HG03521 (cell line): ENCODE data around the gene DOCK10.

Experiments used
- ATAC-seq: cut with Tn5 transposase; IDR thresholded peaks from one replicate; pipeline ENCODE4 v1.9.1; 2021; ENCODE audit warnings: mild to moderate bottlenecking, moderate library complexity; ENCODE audit not compliant: unreplicated experiment

The DOCK10 gene

DNA sequence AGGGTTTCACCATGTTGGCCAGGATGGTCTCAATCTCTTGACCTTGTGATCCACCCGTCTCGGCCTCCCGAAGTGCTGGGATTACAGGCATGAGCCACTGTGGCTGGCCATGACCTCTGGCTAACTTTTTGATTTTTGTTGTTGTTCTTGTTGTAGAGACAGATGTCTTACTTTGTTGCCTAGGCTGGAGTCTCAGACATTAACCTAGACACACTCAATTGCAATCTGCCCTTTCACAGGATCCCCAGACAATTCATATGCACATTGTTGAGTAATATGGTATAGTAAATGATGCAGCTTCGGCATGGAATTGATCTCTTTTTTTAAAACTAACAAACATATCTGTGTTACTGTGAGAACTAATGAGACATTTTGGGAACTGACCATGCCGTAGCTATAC, 195.6 kb downstream of the DOCK10 start:
- no peak for ATAC-seq

DNA sequence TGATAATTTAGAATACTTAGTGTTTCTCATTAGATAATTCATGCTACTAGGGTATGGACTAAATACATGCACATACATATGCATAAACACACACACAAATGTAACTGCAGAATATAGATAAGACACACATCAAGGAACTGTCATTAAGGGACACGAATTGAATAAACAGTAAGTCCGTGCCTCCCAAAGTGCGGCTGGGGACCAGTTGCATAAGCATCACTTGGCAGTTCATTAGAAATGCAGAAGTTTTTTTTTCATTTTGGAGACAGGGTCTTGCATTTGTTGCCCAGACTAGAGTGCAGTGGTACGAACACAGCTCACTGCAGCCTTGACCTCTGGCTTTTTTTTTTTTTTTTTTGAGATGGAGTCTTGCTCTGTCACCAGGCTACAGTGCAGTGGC, 196.1 kb downstream of the DOCK10 start:
- no peak for ATAC-seq

DNA sequence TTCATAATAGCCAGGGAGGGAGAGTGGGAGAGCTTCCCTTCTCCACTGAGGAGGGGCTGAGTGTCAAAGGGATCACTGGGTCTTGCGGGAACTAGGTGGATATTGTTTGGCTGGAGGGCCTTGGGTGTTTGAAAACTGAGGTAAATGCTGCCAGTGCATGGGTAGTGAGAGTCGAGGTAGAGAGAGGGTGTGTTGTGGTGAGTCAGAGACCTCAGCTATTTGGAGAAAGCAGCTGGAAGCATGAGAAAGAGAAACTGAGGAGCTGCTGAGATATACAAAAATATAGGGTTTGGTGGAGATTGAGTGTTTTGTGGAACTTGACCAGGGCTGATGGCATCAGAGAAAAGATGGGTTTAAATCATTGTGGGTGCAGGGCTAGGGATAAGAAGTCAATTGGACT, 199.1 kb downstream of the DOCK10 start:
- no peak for ATAC-seq

DNA sequence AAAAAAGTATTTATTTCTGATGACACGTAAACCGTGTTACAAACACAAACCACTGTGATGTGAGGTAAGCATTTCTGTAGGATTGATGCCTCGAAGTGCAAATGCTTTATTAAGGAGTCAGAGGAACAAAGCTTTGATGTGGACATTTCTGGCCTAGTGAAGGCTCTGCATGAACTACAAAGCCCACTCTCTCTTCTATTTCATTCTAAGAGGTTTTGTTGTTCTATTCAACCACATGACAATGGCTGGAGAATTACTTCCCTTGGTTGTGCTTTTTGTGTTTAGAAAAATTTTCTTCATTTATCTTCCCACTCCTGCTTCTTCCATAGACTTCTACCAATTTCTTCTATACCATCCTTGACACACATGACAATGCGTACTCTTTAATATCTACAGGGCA, 200.4 kb downstream of the DOCK10 start:
- ATAC-seq, result no peak

DNA sequence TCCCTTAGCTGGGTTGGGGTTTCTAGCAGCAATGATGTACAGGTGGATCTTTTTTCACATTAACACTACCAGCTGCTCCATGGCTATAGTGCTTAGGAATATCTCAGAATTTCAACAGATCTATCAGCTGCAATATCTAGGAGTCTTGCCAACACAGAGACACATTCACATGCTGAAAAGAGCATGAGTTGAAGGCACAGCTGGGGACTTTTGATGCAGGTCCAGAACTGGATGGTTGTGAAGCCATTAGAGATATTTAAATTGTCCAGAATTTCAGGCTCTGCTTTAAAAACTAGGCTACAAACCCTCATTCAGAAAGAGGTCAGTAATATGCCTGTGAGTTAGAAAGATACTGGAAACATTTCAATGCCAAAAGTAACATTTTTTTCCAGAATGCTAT, 203.9 kb downstream of the DOCK10 start:
- ATAC-seq, result no peak

DNA sequence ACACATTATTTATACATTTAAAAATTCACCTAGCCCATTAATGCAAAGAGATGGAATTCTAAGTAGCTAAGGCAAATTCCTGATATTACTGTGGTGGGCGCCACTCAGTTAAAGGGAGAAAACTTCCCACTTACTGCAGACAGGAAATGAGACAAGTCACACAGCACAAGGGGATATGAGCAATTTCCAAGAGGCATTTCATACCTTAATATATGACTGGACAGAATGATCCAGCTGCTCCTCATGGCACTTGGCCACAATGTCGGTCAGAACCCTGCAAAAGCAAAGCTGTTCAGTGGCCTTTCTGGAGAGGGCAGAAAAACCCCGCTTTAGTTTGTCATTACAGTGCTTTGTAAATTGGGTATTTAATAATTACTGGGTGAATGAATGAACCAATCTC, 204.7 kb downstream of the DOCK10 start:
- ATAC-seq, result no peak

DNA sequence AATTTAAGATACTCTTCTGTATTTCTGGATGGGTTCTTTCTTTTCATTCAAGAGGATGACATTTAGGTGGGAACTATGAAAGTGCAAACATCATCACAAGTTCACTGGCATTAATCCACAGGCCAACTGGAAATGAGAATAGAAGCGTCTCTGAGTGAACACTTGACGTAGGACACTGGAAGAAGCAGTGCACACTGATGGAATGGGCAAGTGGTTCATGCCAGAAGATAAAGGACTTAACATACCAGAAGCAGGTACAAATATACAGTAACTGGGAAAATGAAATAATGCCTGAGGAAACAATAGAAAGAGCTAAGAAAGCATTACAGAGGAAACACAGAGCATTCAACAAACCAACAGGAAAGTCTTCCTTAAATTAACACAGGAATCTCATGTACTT, 205.2 kb downstream of the DOCK10 start:
- ATAC-seq, result no peak

DNA sequence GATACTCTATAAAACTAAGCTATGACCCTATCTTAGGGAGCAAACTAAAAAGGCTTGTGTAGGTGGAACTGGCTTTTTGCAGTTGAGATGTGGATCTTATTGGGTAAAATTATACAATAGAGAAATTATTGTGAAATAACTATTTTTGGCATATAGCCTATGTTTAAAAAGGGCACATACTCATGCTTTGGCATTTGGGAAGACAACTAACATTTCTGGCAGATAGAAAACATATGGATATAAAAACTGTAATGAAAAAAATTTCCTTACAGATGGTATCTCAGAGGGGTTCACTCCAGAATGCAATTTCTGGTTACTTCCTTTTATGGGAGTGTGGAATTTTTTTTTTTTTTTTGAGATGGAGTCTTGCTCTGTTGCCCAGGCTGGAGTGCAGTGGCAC, 206.0 kb downstream of the DOCK10 start:
- ATAC-seq, result no peak

DNA sequence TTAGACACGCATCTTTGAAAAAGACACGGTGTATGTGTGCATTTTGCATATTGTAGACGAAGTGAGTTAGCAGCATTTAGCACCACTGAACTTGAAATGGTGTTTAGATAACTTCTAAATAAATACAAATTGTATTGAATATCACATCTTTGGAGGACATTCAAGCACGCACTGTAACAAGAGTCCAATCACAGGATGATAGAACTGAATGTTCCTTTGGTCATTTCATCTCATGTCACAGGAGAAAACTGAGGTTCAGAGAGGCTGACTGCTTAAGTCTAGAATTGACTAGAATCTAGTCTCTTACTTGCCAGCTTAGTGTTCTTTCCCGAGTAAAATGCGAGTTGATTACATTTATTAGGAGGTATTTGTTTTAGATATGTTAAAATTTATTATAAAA, 206.9 kb downstream of the DOCK10 start:
- ATAC-seq, result no peak

DNA sequence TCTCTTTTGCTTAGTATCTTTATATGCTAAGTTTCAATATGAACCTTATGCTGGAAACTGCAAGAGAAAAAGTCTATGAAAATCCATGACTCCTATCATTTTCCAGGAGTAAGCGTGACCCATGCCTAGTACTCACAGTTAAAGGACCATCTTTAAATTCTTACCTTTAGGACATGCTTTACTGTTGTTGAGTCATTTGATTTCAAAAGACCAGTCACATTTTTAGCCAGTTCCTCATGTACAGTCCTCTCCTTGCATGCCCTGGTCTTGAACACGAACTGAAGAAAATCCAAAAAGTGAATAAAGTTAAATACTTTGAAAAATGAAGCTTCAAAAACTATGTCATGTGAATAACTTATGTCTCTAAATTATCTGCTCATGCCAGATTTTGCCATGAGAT, 208.3 kb downstream of the DOCK10 start:
- ATAC-seq, result no peak

DNA sequence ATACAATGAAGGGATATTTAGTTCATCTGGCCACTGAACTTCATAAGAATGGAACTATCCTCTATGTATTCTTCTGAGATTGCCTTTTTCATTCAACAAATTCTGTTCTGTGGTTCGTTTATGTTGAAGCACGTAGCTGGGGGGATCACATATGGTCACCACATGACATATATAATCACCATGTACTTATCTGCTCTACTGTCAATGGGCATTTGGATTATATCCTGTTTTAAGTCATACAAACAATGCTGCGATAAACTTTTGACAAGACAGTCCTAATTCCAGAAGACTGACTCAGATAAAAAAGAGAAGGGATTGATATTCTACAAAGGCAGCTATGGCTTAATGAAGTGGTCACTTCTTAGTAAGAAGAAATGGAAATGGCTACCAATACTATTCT, 210.1 kb downstream of the DOCK10 start:
- no peak for ATAC-seq

DNA sequence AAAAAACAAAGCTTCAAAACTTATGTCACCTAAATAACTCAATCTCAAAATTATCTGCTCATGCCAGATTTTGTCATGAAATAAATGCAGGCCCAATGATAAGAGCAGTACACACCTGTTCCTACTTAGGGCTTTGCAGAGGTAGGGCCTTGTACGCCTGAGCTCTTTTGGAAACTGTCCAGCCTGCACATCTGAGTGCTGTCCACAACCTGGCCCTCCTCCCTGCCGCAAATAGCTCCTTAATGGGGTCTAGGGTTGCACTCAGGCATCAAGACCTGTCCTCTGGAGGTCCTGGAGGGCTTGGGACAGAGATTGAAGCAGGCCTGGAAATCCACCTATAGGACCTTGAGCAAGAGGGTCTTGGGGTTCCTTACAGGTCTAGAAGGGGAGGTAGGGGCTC, 210.7 kb downstream of the DOCK10 start:
- ATAC-seq, result no peak

DNA sequence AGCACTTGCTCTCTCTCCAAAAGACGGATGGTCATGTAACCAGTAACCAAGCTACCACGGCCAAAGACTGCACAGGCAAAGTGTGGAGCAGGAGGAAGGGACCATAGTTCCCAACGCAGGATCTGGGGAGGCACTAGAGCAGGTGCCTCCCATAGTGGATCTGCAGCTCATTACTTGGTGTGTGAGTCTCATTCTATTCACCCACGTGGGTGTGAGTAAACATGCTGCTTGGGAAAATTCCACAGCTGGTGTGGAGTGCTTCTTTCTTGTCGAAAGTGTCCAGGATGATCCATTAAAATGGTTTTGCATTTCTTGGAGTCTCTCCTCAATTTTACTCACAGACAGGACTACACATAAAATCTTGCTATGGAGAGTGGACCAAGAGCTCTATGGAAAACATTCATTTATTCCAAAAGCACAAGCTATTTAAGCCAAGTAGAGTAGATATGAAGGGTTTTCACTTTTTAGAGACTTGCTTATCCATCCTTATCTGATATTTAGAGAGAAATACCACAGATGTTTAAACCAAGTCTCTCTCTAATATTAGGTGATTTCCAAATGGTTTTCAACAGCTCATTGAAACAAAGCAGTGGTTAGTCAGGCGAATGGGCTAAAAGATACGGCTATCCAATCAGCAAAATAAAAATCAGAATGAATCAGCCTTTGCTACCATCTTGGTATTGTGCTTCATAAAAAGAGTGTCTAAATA, 221.8 kb downstream of the DOCK10 start:
- no peak for ATAC-seq

DNA sequence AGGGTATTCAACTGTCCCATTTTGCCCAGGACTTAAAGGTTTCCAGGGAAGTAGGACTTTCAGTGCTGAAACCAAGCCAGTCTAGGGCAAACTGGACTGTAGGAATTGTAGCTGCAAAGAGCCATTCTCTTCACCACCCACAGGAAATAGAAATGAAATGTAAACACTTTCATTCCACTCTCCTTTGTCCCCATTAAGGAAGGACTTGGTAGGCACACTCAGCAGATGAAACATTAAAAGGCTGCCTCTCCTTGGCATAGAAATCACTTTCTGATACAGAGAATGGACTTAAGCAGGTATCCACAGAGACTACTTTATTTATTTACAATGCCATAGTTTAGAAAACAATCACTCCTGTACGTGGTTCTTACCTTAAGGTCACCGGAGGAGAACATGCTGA, 223.2 kb downstream of the DOCK10 start:
- no peak for ATAC-seq

DNA sequence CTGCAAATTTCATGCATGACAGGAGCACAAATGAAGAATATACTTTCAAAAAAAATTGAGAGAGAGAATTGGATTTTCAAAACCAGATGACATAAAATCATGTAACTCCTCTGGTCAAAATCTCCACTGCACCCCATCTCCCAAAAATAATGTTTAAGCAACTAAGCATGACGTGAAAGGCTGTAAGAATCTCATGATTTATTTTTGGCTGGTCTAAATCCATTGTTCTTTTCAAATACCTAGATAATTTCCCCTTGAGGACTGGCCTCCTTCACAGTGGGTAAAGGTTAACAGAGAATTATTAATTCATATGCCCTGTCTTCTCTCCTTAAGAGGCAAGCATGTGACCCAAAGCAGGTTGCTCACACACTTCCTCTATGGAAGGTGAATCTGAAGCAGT, 224.6 kb downstream of the DOCK10 start:
- ATAC-seq, result no peak

DNA sequence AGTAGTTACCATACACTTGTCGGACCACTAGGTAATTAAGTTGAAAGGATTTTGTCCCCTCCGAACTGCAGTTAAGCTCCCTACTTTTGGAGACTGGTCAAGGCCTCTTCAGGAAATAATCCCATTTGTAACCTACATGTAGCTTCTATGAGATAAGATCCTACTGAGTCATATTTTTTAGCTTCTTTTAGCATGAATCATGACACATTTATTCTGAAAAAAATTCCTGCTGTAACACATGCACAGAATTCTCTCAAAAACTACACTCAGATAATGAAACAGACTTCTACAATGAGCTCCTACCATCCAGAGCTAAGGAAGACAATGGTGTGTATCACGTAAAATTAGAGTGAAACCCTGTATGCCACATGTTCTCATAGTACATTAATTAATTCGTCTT, 225.5 kb downstream of the DOCK10 start:
- ATAC-seq, result no peak

DNA sequence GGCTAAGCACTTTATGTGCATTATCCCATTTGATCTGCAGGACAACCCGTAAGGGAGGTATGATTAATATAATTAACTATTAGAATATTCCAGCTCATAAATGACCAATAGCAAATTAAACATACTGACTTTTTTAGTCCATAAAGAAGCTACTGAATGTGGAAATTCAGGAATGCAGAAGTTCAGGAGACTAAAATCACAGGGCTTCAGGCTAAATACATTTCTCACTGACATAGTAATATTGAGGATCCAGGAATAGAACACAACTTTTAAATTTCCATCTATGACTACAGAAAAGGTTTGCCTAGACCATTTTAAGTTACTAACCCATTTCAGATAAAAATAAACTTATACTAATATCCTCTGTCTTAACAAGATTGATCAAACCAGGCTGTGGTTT, 228.7 kb downstream of the DOCK10 start:
- ATAC-seq, result no peak

DNA sequence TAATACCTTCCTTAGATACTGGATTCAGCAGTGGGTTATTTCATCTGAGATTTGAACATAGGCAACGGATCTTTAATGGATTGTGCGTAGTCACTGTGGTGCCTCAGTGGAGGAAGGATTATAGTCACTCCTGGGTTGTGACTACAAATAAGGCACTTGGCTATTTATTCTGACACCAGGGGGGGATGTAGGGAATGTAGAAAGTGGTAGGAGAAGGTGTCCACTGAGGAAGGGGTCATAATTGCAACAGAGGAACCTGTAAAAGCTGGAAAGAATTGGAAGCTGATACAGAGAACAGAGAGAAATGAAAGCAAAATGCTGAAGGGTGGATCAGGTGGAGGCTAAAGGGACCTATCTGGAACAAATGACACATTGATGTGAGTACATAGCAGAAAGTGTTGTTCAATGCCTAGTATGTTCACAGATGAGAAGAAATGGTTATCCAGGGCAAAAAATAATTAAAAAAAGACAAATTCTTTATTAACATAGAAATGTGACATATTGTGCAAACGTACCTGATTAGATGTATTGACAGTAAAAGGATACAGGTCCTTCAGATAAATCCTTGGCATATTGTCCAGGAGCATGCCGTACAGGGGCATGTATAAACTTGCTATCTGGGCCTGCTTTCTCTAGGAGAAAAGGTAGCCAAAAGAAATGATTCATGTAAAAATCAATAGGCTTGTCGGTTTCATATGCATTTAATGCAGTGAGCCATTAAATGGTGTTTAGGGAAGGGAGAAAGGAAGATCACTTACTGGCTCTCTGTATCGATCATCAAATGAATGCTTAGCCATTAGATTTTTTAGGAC, 234.9 kb downstream of the DOCK10 start:
- no peak for ATAC-seq

DNA sequence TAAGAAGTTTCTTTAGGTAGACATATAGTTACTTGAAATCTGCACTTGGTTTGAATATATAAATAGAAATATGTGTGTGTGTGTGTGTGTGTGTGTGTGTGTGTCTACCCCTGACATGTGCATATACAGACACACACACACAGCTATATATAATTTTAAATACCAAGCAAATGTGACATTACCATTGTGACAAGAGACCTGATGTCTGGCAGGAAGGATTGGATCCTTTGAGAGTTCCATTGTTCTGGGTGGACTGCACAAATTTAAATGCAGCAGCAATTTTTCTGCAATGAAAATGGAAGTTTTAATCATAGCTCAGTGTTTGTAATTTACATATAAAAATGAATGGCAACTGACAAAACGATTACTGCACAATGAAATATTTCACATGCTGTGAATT, 238.3 kb downstream of the DOCK10 start:
- no peak for ATAC-seq

DNA sequence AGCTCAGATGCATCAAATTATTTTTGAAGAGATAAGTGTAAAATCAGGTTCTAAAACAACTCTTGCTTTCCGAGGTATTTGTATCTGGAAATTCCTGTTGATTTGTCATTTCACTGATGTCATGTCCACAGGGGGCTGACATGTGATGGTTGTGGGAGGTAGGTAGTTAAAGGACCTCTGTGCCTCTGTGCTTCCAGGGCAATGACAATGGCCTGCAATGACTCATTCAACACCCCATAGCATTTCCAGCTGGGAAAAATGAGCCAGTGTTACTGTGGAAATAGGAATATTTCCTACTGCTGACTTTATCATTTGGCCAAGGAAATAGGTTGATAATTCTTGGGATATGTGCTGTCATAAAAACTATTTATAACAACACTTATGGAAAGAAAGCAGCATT, 239.9 kb downstream of the DOCK10 start:
- no peak for ATAC-seq

DNA sequence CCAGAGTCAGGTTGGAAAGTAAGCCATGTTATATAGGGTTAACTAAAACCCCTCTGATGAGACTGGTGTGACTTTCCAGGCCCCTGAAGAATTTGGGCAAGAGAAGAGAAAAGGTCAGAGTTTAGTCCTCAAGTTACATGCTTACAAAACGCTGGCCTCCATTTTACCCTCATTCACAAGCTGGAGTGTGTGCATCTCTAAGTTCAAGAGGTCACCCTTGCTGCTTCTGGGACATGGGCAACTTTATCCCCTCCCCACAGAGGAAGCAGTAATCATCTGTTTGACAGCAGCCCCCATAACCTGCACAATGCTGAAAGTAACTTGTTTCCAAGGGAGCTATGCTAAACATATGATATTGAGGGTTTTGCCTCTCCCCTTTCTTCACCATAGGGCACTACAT, 240.9 kb downstream of the DOCK10 start:
- no peak for ATAC-seq

DNA sequence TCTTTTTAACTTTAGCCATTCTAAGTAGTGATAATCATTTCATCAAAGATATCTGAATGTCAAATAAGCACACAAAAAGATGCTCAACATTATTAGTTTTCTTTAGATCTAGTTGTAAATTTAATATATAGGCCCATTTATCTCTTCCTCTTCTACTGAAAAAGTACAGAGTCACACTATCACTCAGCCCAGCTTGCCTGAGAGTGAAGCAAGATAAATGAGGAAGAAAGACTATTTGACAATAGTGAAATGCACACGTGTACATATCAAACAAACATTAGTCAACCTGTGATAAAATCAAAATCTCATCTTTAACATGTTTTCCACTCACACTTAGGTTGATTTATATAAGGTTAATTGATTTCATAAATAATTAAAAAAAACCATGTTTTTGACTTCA, 242.6 kb downstream of the DOCK10 start:
- no peak for ATAC-seq

DNA sequence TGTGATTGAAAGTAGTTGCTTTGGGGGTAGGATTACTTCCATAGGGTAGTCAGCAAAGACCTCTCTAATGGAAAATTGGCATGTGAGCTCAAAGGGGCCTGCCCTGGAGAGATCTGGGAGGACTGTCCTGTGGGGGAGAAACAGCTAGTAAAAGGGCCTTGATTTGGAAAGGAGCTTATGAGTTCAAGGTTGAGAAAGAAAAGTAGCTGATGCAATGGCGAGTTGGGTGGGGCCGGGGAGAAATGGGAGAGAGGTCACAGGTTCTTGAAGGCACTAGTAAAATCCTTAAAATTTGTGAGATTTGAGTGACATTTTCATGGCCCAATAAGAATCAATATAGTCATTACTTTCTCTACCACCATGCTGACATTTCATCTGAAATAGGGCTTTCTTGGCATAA, 244.1 kb downstream of the DOCK10 start:
- ATAC-seq, result no peak
